ENCODE measurements around the gene WASF3.

WASF3 gene

DNA sequence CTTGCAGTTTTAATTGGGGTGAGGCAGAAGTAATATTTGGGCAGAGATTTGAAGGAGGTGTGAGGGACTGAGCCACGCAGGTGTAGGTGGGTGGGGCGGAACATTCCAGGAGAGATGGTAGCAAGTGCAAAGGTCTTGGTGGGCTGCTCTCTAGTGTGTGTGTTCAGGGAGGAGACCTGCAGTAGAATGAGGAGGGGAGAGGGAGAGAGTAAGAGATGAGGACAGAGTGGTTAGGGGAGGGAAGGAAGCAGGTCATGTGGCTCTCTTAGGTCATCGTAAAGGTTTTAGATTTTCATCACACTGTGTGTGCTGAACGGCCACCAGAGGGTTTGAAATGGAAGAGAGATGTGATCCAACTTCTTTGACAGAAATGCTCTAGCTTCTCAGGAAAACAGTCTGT lies 33.5 kb downstream of the WASF3 start:
- H3K4me2 ChIP-seq (ENCODE audit: insufficient read depth, low read length, poor library complexity, severe bottlenecking): no peak overlapping the region
- no peak overlapping the region for H2AK5ac ChIP-seq (ENCODE audit: low read depth, low read length)
- no peak overlapping the region for H3K4ac ChIP-seq (ENCODE audit: low read length)
- no peak overlapping the region for H3K27ac ChIP-seq (replicated peaks; ENCODE audit: low read length)
- no peak overlapping the region for H2BK120ac ChIP-seq (ENCODE audit: low read depth, low read length)
- H3K79me1 ChIP-seq (ENCODE audit: low read depth, low read length): peaks cover 5% of the 10 kb centered on the region
- no peak overlapping the region for H3K4me3 ChIP-seq (ENCODE audit: low read length in 2 of 2)
- H4K8ac ChIP-seq (ENCODE audit: low read depth, low read length): no peak overlapping the region
- H3K27me3 ChIP-seq (ENCODE audit: control insufficient read depth in 3 of 3, insufficient read depth in 3 of 3, low read depth in 1 of 3, low read length in 3 of 3): no peaks in the 10 kb centered on the region
- no peak overlapping the region for H4K91ac ChIP-seq (ENCODE audit: low read depth, low read length, poor library complexity)
- no peak overlapping the region for H3K23ac ChIP-seq (ENCODE audit: low read depth, low read length, poor library complexity)
- peaks cover 4% of the 10 kb centered on the region in 2 donors for H3K9me3 ChIP-seq (replicated peaks in 1 of 2; ENCODE audit: control insufficient read depth in 2 of 2, insufficient read depth in 1 of 2, low read depth in 1 of 2, low read length in 2 of 2)
- DNase-seq (ENCODE audit: low spot score): no peak
- H3K4me1 ChIP-seq (ENCODE audit: control insufficient read depth in 2 of 2, insufficient read depth in 1 of 2, low read depth in 1 of 2, low read length in 2 of 2): peaks cover 3 to 6% of the 10 kb centered on the region in 2 donors
- no peak overlapping the region for H2AFZ ChIP-seq (ENCODE audit: low read length)
- no peak overlapping the region for H3K14ac ChIP-seq (ENCODE audit: low read length)
- H3K9ac ChIP-seq (ENCODE audit: low read depth, low read length, poor library complexity): no peak overlapping the region
- no peaks in the 10 kb centered on the region for H3K36me3 ChIP-seq (replicated peaks in 1 of 2; ENCODE audit: control insufficient read depth in 2 of 2, insufficient read depth in 2 of 2, low read length in 2 of 2)
- H2BK15ac ChIP-seq (ENCODE audit: low read length): no peak overlapping the region
- WGBS, 2 donors (ENCODE audit: extremely low coverage in 2 of 2, insufficient read length in 2 of 2, insufficient replicate concordance in 1 of 2): no CpG with 5 or more reads among the region's 4 CpGs
- H2BK5ac ChIP-seq (ENCODE audit: low read length): no peak overlapping the region
- H3K18ac ChIP-seq (ENCODE audit: low read length): no peak overlapping the region
- no peak overlapping the region for H2BK12ac ChIP-seq (ENCODE audit: low read length)

DNA sequence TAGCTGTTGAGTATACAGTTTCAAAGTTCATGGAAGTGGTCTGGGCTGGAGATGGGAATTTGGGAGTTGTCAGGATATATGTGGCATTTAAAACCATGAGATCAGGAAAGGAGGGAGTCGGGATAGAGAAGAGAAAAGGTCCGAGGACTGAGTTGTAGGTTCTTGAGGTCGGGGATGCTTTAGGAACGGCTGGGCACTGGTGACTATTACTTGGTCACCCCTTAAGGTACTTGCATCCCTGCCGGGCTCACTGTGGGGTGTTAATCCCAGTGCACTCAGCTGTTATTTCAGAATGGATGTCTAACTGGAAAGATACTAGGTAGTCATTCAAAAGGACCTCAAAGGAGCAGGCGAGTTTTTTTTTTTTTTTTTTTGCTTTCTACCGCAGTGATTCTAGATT lies 34.2 kb downstream of the WASF3 start:
- Histone ChIP-seq H3K9ac (ENCODE audit: low read depth, low read length, poor library complexity) (no peak overlapping the region), H4K8ac (ENCODE audit: low read depth, low read length) (no peak overlapping the region), H3K23ac (ENCODE audit: low read depth, low read length, poor library complexity) (no peak overlapping the region), H3K4me2 (ENCODE audit: insufficient read depth, low read length, poor library complexity, severe bottlenecking) (no peak overlapping the region), H3K14ac (ENCODE audit: low read length) (no peak overlapping the region), H2BK15ac (ENCODE audit: low read length) (no peak overlapping the region), H2AK5ac (ENCODE audit: low read depth, low read length) (no peak overlapping the region), H2BK12ac (ENCODE audit: low read length) (no peak overlapping the region), H3K36me3 (replicated peaks in 1 of 2; ENCODE audit: control insufficient read depth in 2 of 2, insufficient read depth in 2 of 2, low read length in 2 of 2) (no peaks in the 10 kb centered on the region), H3K4me3 (ENCODE audit: low read length in 2 of 2) (no peak overlapping the region), H4K91ac (ENCODE audit: low read depth, low read length, poor library complexity) (no peak overlapping the region), H3K9me3 (replicated peaks in 1 of 2; ENCODE audit: control insufficient read depth in 2 of 2, insufficient read depth in 1 of 2, low read depth in 1 of 2, low read length in 2 of 2) (peaks cover 4 to 10% of the 10 kb centered on the region in 2 donors), H2BK5ac (ENCODE audit: low read length) (no peak overlapping the region), H2BK120ac (ENCODE audit: low read depth, low read length) (no peak overlapping the region), H3K27ac (replicated peaks; ENCODE audit: low read length) (no peak overlapping the region), H3K79me1 (ENCODE audit: low read depth, low read length) (peaks cover 5% of the 10 kb centered on the region), H2AFZ (ENCODE audit: low read length) (no peak overlapping the region), H3K4me1 (ENCODE audit: control insufficient read depth in 2 of 2, insufficient read depth in 1 of 2, low read depth in 1 of 2, low read length in 2 of 2) (peaks cover 3 to 6% of the 10 kb centered on the region in 2 donors), H3K18ac (ENCODE audit: low read length) (no peak overlapping the region), H3K27me3 (ENCODE audit: control insufficient read depth in 3 of 3, insufficient read depth in 3 of 3, low read depth in 1 of 3, low read length in 3 of 3) (no peaks in the 10 kb centered on the region), H3K4ac (ENCODE audit: low read length) (no peak overlapping the region)
- no peak for DNase-seq (ENCODE audit: low spot score)
- no CpG with 5 or more reads among the region's 7 CpGs for WGBS, 2 donors (ENCODE audit: extremely low coverage in 2 of 2, insufficient read length in 2 of 2, insufficient replicate concordance in 1 of 2)

DNA sequence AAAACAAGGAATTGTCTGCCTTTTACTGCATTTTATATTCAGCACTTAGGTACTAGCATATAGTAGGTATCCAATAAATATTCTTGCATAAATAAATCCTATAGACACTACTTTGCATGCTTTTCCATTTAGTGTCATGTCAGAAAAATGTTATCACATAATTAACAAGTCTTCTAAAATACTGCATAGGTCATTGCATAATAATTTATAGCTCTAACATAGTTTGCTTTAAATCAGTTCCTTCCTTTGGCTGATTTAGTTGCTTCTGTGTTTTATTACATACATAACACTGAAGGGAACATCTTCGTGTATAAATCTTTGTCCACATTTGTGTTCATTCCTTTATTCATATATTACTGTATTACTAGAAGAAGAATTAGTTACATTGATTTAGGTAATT lies 36.2 kb downstream of the WASF3 start:
- Histone ChIP-seq H2AFZ (ENCODE audit: low read length) (no peak overlapping the region), H2AK5ac (ENCODE audit: low read depth, low read length) (no peak overlapping the region), H3K36me3 (replicated peaks in 1 of 2; ENCODE audit: control insufficient read depth in 2 of 2, insufficient read depth in 2 of 2, low read length in 2 of 2) (no peaks in the 10 kb centered on the region), H3K18ac (ENCODE audit: low read length) (no peak overlapping the region), H2BK120ac (ENCODE audit: low read depth, low read length) (no peak overlapping the region), H3K4me2 (ENCODE audit: insufficient read depth, low read length, poor library complexity, severe bottlenecking) (no peak overlapping the region), H3K27me3 (ENCODE audit: control insufficient read depth in 3 of 3, insufficient read depth in 3 of 3, low read depth in 1 of 3, low read length in 3 of 3) (no peaks in the 10 kb centered on the region), H4K8ac (ENCODE audit: low read depth, low read length) (no peak overlapping the region), H2BK15ac (ENCODE audit: low read length) (no peak overlapping the region), H3K4ac (ENCODE audit: low read length) (no peak overlapping the region), H2BK5ac (ENCODE audit: low read length) (no peak overlapping the region), H4K91ac (ENCODE audit: low read depth, low read length, poor library complexity) (no peak overlapping the region), H3K4me3 (ENCODE audit: low read length in 2 of 2) (no peak overlapping the region), H3K27ac (replicated peaks; ENCODE audit: low read length) (no peak overlapping the region), H3K23ac (ENCODE audit: low read depth, low read length, poor library complexity) (no peak overlapping the region), H3K9ac (ENCODE audit: low read depth, low read length, poor library complexity) (no peak overlapping the region), H3K9me3 (replicated peaks in 1 of 2; ENCODE audit: control insufficient read depth in 2 of 2, insufficient read depth in 1 of 2, low read depth in 1 of 2, low read length in 2 of 2) (peaks cover 4 to 13% of the 10 kb centered on the region in 2 donors), H3K79me1 (ENCODE audit: low read depth, low read length) (peaks cover 5% of the 10 kb centered on the region), H2BK12ac (ENCODE audit: low read length) (no peak overlapping the region), H3K14ac (ENCODE audit: low read length) (no peak overlapping the region), H3K4me1 (ENCODE audit: control insufficient read depth in 2 of 2, insufficient read depth in 1 of 2, low read depth in 1 of 2, low read length in 2 of 2) (peaks cover 3 to 6% of the 10 kb centered on the region in 2 donors)
- no CpG with 5 or more reads among the region's 1 CpG for WGBS, 2 donors (ENCODE audit: extremely low coverage in 2 of 2, insufficient read length in 2 of 2, insufficient replicate concordance in 1 of 2)
- no peak for DNase-seq (ENCODE audit: low spot score)

DNA sequence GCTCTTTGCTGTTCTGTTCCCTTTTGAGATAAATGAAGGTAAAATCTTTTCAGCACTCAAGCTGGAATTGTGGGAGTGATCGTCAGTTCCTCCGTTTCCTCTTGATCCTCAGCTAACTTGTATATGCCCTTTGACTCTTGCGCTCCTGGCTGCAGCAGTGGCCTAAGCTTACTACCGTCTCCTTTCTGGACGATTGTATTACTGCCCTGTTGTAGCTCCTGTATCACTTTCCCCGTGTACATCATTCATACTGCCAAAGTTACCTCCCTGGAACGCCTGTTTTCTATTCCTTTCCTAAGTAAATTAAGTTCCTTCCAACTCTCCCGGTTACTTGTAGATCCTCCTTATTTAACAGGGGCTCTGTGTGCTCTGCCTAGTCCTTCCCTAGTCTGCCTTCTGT lies 36.9 kb downstream of the WASF3 start:
- no peak for DNase-seq (ENCODE audit: low spot score)
- Histone ChIP-seq H2AK5ac (ENCODE audit: low read depth, low read length) (no peak overlapping the region), H2BK120ac (ENCODE audit: low read depth, low read length) (no peak overlapping the region), H3K27ac (replicated peaks; ENCODE audit: low read length) (no peak overlapping the region), H2BK12ac (ENCODE audit: low read length) (no peak overlapping the region), H4K91ac (ENCODE audit: low read depth, low read length, poor library complexity) (no peak overlapping the region), H2AFZ (ENCODE audit: low read length) (no peak overlapping the region), H3K9me3 (replicated peaks in 1 of 2; ENCODE audit: control insufficient read depth in 2 of 2, insufficient read depth in 1 of 2, low read depth in 1 of 2, low read length in 2 of 2) (peaks cover 4 to 13% of the 10 kb centered on the region in 2 donors), H3K4me2 (ENCODE audit: insufficient read depth, low read length, poor library complexity, severe bottlenecking) (no peak overlapping the region), H3K79me1 (ENCODE audit: low read depth, low read length) (peaks cover 5% of the 10 kb centered on the region), H3K18ac (ENCODE audit: low read length) (no peak overlapping the region), H3K4me1 (ENCODE audit: control insufficient read depth in 2 of 2, insufficient read depth in 1 of 2, low read depth in 1 of 2, low read length in 2 of 2) (peaks cover 3 to 7% of the 10 kb centered on the region in 2 donors), H3K9ac (ENCODE audit: low read depth, low read length, poor library complexity) (no peak overlapping the region), H3K4me3 (ENCODE audit: low read length in 2 of 2) (no peak overlapping the region), H2BK5ac (ENCODE audit: low read length) (no peak overlapping the region), H3K27me3 (ENCODE audit: control insufficient read depth in 3 of 3, insufficient read depth in 3 of 3, low read depth in 1 of 3, low read length in 3 of 3) (no peaks in the 10 kb centered on the region), H3K14ac (ENCODE audit: low read length) (no peak overlapping the region), H3K36me3 (replicated peaks in 1 of 2; ENCODE audit: control insufficient read depth in 2 of 2, insufficient read depth in 2 of 2, low read length in 2 of 2) (no peaks in the 10 kb centered on the region), H2BK15ac (ENCODE audit: low read length) (no peak overlapping the region), H4K8ac (ENCODE audit: low read depth, low read length) (no peak overlapping the region), H3K4ac (ENCODE audit: low read length) (no peak overlapping the region), H3K23ac (ENCODE audit: low read depth, low read length, poor library complexity) (no peak overlapping the region)
- WGBS, 2 donors (ENCODE audit: extremely low coverage in 2 of 2, insufficient read length in 2 of 2, insufficient replicate concordance in 1 of 2): no CpG with 5 or more reads among the region's 8 CpGs

Data from neuronal stem cell (in vitro differentiated cells).